OCI-LY7 (cell line): ENCODE results near the gene HIP1. TPM values are rescaled to one million over a fixed set of nuclear protein-coding genes. Genes with fewer than 3 reads are reported as not detected.
"Not testable (repeated sequence)": the region's sequence is repeated elsewhere in the genome, so short reads cannot be mapped to it uniquely, and the experiment has no call there.

Experiments used
- BruUV-seq: library from RNA; stranded (reverse); fragments of 400-500 nt; replicated peaks from 2 replicates; lab custom pipeline; 2021; lab: Mats Ljungman, UMichigan
- CTCF ChIA-PET: fragments of 300-600 bp; sonication (Branson Sonifier 250); formaldehyde crosslinking; loops from one replicate; lab custom pipeline; 2022; ENCODE audit warnings: antibody characterized with exemption; ENCODE audit not compliant: unreplicated experiment; lab: Charles Lee
- POLR2A ChIA-PET: fragments of 300-600 bp; sonication (Branson Sonifier 250); formaldehyde crosslinking; loops from one replicate; lab custom pipeline; 2022; ENCODE audit warnings: antibody characterized with exemption; lab: Charles Lee
- DNase-seq: peaks from one replicate; pipeline ENCODE4 v3.0.0-alpha.2; 2015; ENCODE audit warnings: low spot score
- H2AFZ ChIP-seq: fragments of 200-600 bp; sonication (generic), shearing (Covaris generic); 2 replicates; pipeline ENCODE4 v1.6.1; 2014; ENCODE audit warnings: mild to moderate bottlenecking, antibody characterized with exemption, low read length, moderate library complexity
- H3K27ac ChIP-seq: fragments of 200-600 bp; sonication (generic); 2 replicates; pipeline ENCODE4 v1.5.1; 2014; ENCODE audit warnings: mixed run types, low read depth, mild to moderate bottlenecking, moderate library complexity, low read length, inconsistent platforms; ENCODE audit not compliant: poor library complexity, severe bottlenecking
- H3K36me3 ChIP-seq: fragments of 200-600 bp; sonication (generic); 2 replicates; pipeline ENCODE4 v1.6.1; 2014; ENCODE audit warnings: mild to moderate bottlenecking, antibody characterized with exemption, low read length, moderate library complexity, mixed read lengths; ENCODE audit not compliant: insufficient read depth
- H3K4me1 ChIP-seq: fragments of 200-600 bp; sonication (generic); 2 replicates; pipeline ENCODE4 v1.5.1; 2014; ENCODE audit warnings: mild to moderate bottlenecking, low read length; ENCODE audit not compliant: insufficient read depth, poor library complexity, severe bottlenecking
- H3K4me2 ChIP-seq: fragments of 200-600 bp; sonication (generic); 2 replicates; pipeline ENCODE4 v1.6.1; 2014; ENCODE audit warnings: mild to moderate bottlenecking, low read length
- H3K4me3 ChIP-seq: fragments of 200-600 bp; sonication (generic); 2 replicates; pipeline ENCODE4 v1.5.1; 2014; ENCODE audit warnings: mild to moderate bottlenecking, low read depth, low read length; ENCODE audit not compliant: poor library complexity, severe bottlenecking
- H3K79me2 ChIP-seq: fragments of 200-600 bp; sonication (generic); 2 replicates; pipeline ENCODE4 v1.6.1; 2016; ENCODE audit warnings: low read depth, mild to moderate bottlenecking, low read length, moderate library complexity, mixed read lengths; ENCODE audit not compliant: insufficient read depth
- H3K9me2 ChIP-seq: fragments of 200-600 bp; sonication (generic); 2 replicates; pipeline ENCODE4 v1.6.1; 2016; ENCODE audit warnings: mild to moderate bottlenecking, low read length, mixed read lengths; ENCODE audit not compliant: insufficient read depth
- H3K9me3 ChIP-seq: fragments of 200-600 bp; sonication (generic); 2 replicates; pipeline ENCODE4 v1.6.1; 2014; ENCODE audit warnings: mild to moderate bottlenecking, mixed run types, low read length, mixed read lengths
- H4K20me1 ChIP-seq: fragments of 200-600 bp; sonication (generic); 2 replicates; pipeline ENCODE4 v1.6.1; 2014; ENCODE audit warnings: mild to moderate bottlenecking, antibody characterized with exemption, low read length, moderate library complexity, mixed read lengths; ENCODE audit not compliant: insufficient read depth
- EZH2phosphoT487 ChIP-seq: fragments of 200-600 bp; sonication (generic); IDR thresholded peaks from 2 replicates; pipeline ENCODE4 v1.6.1; 2018; ENCODE audit warnings: low read depth, borderline replicate concordance, mild to moderate bottlenecking, mixed run types, antibody characterized with exemption, low read length, moderate library complexity, mixed read lengths
- intact Hi-C: fragments of 100-400 bp; cut with micrococcal nuclease; formaldehyde crosslinking; loops from one replicate; pipeline ENCODE4 v1.10.0; 2022; ENCODE audit not compliant: unreplicated experiment
- total RNA-seq, 2 experiments: library from RNA; depleted of rRNA in 1 of 2; stranded (reverse); fragments of >200 nt in 1 of 2; shearing (Covaris generic) in 1 of 2; gene quantifications; 2 replicates each; pipeline ENCODE4 v1.2.3, GENCODE V29; 2014 to 2022
- TF ChIP-seq, protein P1 (sequence below): fragments of 200-600 bp; sonication (generic); conservative IDR thresholded peaks from 2 replicates; pipeline ENCODE4 v1.5.1; 2014; ENCODE audit warnings: mild to moderate bottlenecking, antibody characterized with exemption, low read length, moderate library complexity, mixed read lengths

Gene HIP1
- total RNA-seq, 2 experiments from 2014 or later = 15.0 to 27.8 TPM

DNA sequence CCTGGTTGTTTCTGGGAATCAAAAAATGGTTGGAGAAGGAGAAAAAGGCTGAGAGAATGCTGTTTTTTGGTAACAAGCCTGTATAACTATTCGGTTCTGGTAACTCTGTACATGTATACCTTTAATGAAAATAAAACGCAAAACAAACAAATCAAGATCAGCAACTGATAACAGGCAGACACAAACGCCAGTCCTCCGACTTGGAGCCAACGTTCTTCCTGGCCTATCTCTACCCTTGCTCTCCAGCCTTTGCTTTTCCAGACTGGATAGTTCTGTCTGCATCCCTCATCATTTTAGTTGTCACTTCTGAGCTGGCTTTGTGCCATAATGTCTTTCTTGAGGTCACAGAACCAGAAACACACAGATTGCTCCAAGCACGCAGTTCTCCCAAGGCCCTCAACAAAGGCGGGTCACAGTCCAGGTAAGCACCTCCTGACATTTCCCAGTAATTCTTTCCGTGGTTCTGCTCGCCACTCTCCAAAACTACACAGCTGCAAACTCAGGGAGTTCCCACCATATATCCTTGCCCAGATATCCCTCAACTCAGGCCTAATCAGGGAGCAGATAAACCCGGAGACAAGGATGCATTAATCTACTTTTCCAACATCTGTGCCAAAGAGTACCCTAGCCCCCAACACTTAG is 20.2 kb downstream of the HIP1 start:
- Histone ChIP-seq H3K4me1 (peaks cover 33% of the 10 kb centered on the region), H3K79me2 (peaks cover 4% of the 10 kb centered on the region; the same call in 1 of the 2 replicates), H3K36me3 (peaks cover 19% of the 10 kb centered on the region), H3K4me3 (no peak overlapping the region), H3K4me2 (no peak overlapping the region), H3K9me3 (no peaks in the 10 kb centered on the region), H2AFZ (no peak overlapping the region), H3K27ac (no peak overlapping the region), H4K20me1 (no peaks in the 10 kb centered on the region), H3K9me2 (no peaks in the 10 kb centered on the region)
- DNase-seq = no peak
- no peak for TF ChIP-seq EZH2phosphoT487
- TF ChIP-seq, protein P1, sequence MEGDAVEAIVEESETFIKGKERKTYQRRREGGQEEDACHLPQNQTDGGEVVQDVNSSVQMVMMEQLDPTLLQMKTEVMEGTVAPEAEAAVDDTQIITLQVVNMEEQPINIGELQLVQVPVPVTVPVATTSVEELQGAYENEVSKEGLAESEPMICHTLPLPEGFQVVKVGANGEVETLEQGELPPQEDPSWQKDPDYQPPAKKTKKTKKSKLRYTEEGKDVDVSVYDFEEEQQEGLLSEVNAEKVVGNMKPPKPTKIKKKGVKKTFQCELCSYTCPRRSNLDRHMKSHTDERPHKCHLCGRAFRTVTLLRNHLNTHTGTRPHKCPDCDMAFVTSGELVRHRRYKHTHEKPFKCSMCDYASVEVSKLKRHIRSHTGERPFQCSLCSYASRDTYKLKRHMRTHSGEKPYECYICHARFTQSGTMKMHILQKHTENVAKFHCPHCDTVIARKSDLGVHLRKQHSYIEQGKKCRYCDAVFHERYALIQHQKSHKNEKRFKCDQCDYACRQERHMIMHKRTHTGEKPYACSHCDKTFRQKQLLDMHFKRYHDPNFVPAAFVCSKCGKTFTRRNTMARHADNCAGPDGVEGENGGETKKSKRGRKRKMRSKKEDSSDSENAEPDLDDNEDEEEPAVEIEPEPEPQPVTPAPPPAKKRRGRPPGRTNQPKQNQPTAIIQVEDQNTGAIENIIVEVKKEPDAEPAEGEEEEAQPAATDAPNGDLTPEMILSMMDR = no peak
- POLR2A ChIA-PET = interaction anchor here (0.6 kb wide), 1 partner anchor 33 kb away, joined by 3 read pairs; no protein-coding TSS in a partner anchor
- CTCF ChIA-PET = no interaction called here
- TSS peak; percentile 33 for BruUV-seq
- intact Hi-C loops = no loop called here

DNA sequence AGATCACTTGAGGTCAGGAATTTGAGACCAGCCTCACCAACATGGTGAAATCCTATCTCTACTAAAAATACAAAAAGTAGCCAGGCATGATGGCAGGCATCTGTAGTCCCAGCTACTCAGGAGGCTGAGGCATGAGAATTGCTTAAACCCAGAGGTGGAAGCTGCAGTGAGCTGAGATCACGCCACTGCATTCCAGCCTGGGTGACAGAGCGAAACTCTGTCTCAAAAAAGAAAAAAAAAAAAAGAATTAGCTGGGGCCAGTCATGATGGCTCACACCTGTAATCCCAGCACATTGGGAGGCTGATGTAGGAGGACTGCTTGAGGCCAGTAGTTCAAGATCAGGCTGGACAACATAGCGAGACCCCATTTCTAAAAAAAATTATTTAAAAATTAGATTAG is 21.0 kb downstream of the HIP1 start:
- H4K20me1 ChIP-seq, intact Hi-C loops, H3K9me2 ChIP-seq, BruUV-seq, H3K4me3 ChIP-seq, POLR2A ChIA-PET, DNase-seq, H3K27ac ChIP-seq, H3K4me2 ChIP-seq, H3K79me2 ChIP-seq, H2AFZ ChIP-seq, H3K9me3 ChIP-seq, CTCF ChIA-PET: not testable (repeated sequence)
- Histone ChIP-seq H3K4me1 (peaks cover 33% of the 10 kb centered on the region), H3K36me3 (peaks cover 19% of the 10 kb centered on the region)

DNA sequence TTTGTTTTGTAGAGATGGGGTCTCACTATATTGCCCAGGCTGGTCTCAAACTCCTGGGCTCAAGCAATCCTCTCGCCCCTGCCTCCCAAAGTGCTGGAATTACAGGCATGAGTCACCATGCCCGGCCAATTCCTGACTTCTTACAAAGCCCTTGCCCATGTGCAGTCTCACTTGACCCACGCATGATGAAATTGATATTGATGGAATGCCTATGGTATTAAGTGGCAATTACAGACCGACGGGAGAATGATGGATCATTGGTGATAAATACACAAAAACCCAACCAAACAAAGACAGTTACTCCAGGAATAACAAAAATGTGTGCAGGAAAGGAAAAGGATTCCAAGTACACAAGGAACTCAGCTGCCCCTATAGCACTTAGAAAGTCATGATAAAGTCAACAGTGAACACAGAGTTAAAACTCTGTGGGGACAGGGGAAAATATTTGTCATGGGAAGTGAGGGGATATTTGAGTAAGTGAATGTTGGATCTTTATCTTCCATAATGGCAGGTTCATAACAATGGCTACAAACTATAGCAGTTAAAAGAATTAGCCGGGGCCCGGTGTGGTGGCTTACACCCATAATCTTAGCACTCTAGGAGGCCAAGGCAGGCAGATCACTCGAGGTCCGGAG is 21.6 kb downstream of the HIP1 start:
- H3K79me2 ChIP-seq = peaks cover 11% of the 10 kb centered on the region; the same call in 1 of the 2 replicates
- no peak for DNase-seq
- no peaks in the 10 kb centered on the region for H3K9me3 ChIP-seq
- TF ChIP-seq, protein P1 = no peak
- TF ChIP-seq EZH2phosphoT487 = no peak
- no peak overlapping the region for H3K4me3 ChIP-seq
- H3K27ac ChIP-seq = no peak overlapping the region
- H3K9me2 ChIP-seq = no peaks in the 10 kb centered on the region
- peaks cover 19% of the 10 kb centered on the region for H3K36me3 ChIP-seq
- ChIA-PET POLR2A (no interaction called here), CTCF (no interaction called here)
- no peaks in the 10 kb centered on the region for H4K20me1 ChIP-seq
- H3K4me2 ChIP-seq = no peak overlapping the region
- no TSS peak for BruUV-seq
- intact Hi-C loops = no loop called here
- no peak overlapping the region for H2AFZ ChIP-seq
- peaks cover 34% of the 10 kb centered on the region for H3K4me1 ChIP-seq
